ENCODE data around the gene ABCA7. TPM values are rescaled to one million over a fixed set of nuclear protein-coding genes. Genes with fewer than 3 reads are reported as not detected.
A peak's percentile ranks its signal among the peaks of the same experiment; 100 is the strongest.

The ABCA7 gene
- total and polyA plus RNA-seq, 7 donors, result 1.8 to 25.1 (median 9.9) TPM

GRCh38 chr19:1025960-1026782 lies 13.7 kb upstream of the ABCA7 start, which contains the start of gene CNN2:
Gene CNN2, plus strand, starts transcription at chr19:1026608. Its CDS starts 54 bp downstream, at chr19:1026662.
- no peaks in the 10 kb centered on the region for H3K9me3 ChIP-seq
- H3K4me3 ChIP-seq, result peak within 1 kb of the TSS; percentile 82 to 100 (median 90)
- intact Hi-C loops (cut with DNase I), result loop anchor here (5.0 kb wide), 1 partner anchor 71 kb away; the partner anchor contains the start of gene POLR2E
- DNase-seq, result peak; percentile 93
- H3K27ac ChIP-seq, result peak within 1 kb of the TSS; percentile 95 to 100 (median 98)
- peaks cover 0 to 61% (median 43%) of the 10 kb centered on the region in 4 donors for H3K4me1 ChIP-seq
- no peaks in the 10 kb centered on the region for H3K36me3 ChIP-seq
- no peaks in the 10 kb centered on the region for H3K27me3 ChIP-seq
- TF ChIP-seq CTCF (IDR thresholded peaks at IDR 0.05) (no peak), POLR2AphosphoS5 (IDR thresholded peaks at IDR 0.05) (peak; percentile 95 to 99 (median 98)), POLR2A (IDR thresholded peaks at IDR 0.05) (peak; percentile 77 to 95), EP300 (IDR thresholded peaks at IDR 0.05) (peak in 1 of 4 donors; percentile 20)
- WGBS, 2 donors, result 4% methylated on average over 63 of the region's 63 CpGs

- Histone ChIP-seq H3K4me3 (peak overlapping the region; percentile 82 to 100 (median 90)), H3K27ac (peak overlapping the region; percentile 95 to 100 (median 98)), H3K4me1 (peaks cover 0 to 56% (median 39%) of the 10 kb centered on the region in 4 donors), H3K9me3 (no peaks in the 10 kb centered on the region), H3K36me3 (peaks cover 2 to 5% (median 4%) of the 10 kb centered on the region in 4 donors), H3K27me3 (no peaks in the 10 kb centered on the region)
- no peak for DNase-seq
- no peak for TF ChIP-seq POLR2A (IDR thresholded peaks at IDR 0.05)
- no peak for TF ChIP-seq CTCF (IDR thresholded peaks at IDR 0.05)
- no peak for TF ChIP-seq POLR2AphosphoS5 (IDR thresholded peaks at IDR 0.05)
- TF ChIP-seq EP300 (IDR thresholded peaks at IDR 0.05), result no peak
- 1 to 2% methylated on average over 36 of the region's 36 CpGs for WGBS, 2 donors
- intact Hi-C loops (cut with DNase I), result loop anchor here (5.0 kb wide), 1 partner anchor 70 kb away; the partner anchor contains the start of gene POLR2E
Observed at GRCh38 chr19:1026783-1027649, 12.9 kb upstream of the ABCA7 start.

GRCh38 chr19:1027650-1028061 lies 12.3 kb upstream of the ABCA7 start:
- no peak for TF ChIP-seq CTCF (IDR thresholded peaks at IDR 0.05)
- TF ChIP-seq EP300 (IDR thresholded peaks at IDR 0.05), result no peak
- no peak for TF ChIP-seq POLR2AphosphoS5 (IDR thresholded peaks at IDR 0.05)
- TF ChIP-seq POLR2A (IDR thresholded peaks at IDR 0.05), result no peak
- DNase-seq, result no peak
- peaks cover 9 to 11% (median 11%) of the 10 kb centered on the region in 4 donors for H3K36me3 ChIP-seq
- WGBS, 2 donors, result 1 to 2% methylated on average over 16 of the region's 16 CpGs
- peak overlapping the region; percentile 95 to 100 (median 98) for H3K27ac ChIP-seq
- no peaks in the 10 kb centered on the region for H3K9me3 ChIP-seq
- intact Hi-C loops (cut with DNase I), result loop anchor here (5.0 kb wide), 1 partner anchor 70 kb away; the partner anchor contains the start of gene POLR2E
- H3K4me3 ChIP-seq, result peak overlapping the region; percentile 82 to 100 (median 90)
- peaks cover 0 to 50% (median 32%) of the 10 kb centered on the region in 4 donors for H3K4me1 ChIP-seq
- no peaks in the 10 kb centered on the region for H3K27me3 ChIP-seq

GRCh38 chr19:1028062-1028926 lies 11.6 kb upstream of the ABCA7 start:
- H3K27ac ChIP-seq, result peak overlapping the region; percentile 95 to 100 (median 98)
- H3K4me3 ChIP-seq, result peak overlapping the region; percentile 82 to 100 (median 90)
- peaks cover 0 to 43% (median 29%) of the 10 kb centered on the region in 4 donors for H3K4me1 ChIP-seq
- no peaks in the 10 kb centered on the region for H3K27me3 ChIP-seq
- TF ChIP-seq EP300 (IDR thresholded peaks at IDR 0.05) (no peak), POLR2AphosphoS5 (IDR thresholded peaks at IDR 0.05) (peak; percentile 40 to 63 (median 44)), POLR2A (IDR thresholded peaks at IDR 0.05) (no peak)
- 1 to 2% methylated on average over 58 of the region's 58 CpGs for WGBS, 2 donors
- peaks cover 15 to 18% (median 17%) of the 10 kb centered on the region in 4 donors for H3K36me3 ChIP-seq
- DNase-seq, result peak; percentile 88
- intact Hi-C loops (cut with DNase I), result loop anchor here (5.0 kb wide), 1 partner anchor 69 kb away; the partner anchor contains the start of gene POLR2E
- H3K9me3 ChIP-seq, result no peaks in the 10 kb centered on the region

All from sigmoid colon (tissue), 7 donors.